Osteoblast (primary cell): Measurements from ENCODE around the gene MIX23. TPM values are rescaled to one million over a fixed set of nuclear protein-coding genes. Genes with fewer than 3 reads are reported as not detected.

Experiments
- DNase-seq: peaks from one replicate; pipeline ENCODE4 v3.0.0; 2011; ENCODE audit warnings: low spot score, mixed read lengths; ENCODE audit not compliant: insufficient read length; ENCODE audit errors: missing footprints
- H2AFZ ChIP-seq: 2 replicates; pipeline ENCODE4 v1.6.0; 2011; ENCODE audit warnings: mild to moderate bottlenecking, low read length
- H3K27ac ChIP-seq: 2 replicates; pipeline ENCODE4 v1.5.1; 2011; ENCODE audit warnings: mild to moderate bottlenecking, low read depth, low read length, moderate library complexity
- H3K27me3 ChIP-seq: 2 replicates; pipeline ENCODE4 v1.6.0; 2012; ENCODE audit warnings: mild to moderate bottlenecking, control low read depth, inconsistent platforms, low read length, moderate library complexity; ENCODE audit not compliant: insufficient read depth
- H3K36me3 ChIP-seq: 2 replicates; pipeline ENCODE4 v1.5.1; 2011; ENCODE audit warnings: mild to moderate bottlenecking, low read length, control low read depth, moderate library complexity; ENCODE audit not compliant: insufficient read depth
- H3K4me1 ChIP-seq: 2 replicates; pipeline ENCODE4 v1.5.1; 2011; ENCODE audit warnings: mild to moderate bottlenecking, low read length, control low read depth, moderate library complexity; ENCODE audit not compliant: insufficient read depth
- H3K4me2 ChIP-seq: 2 replicates; pipeline ENCODE4 v1.6.0; 2011; ENCODE audit warnings: mild to moderate bottlenecking, low read length; ENCODE audit not compliant: insufficient read depth
- H3K4me3 ChIP-seq: fragments of 200-600 bp; sonication (generic); 3 replicates; pipeline ENCODE4 v1.5.1; 2012; ENCODE audit warnings: mild to moderate bottlenecking, low read length, inconsistent platforms; ENCODE audit not compliant: insufficient read depth
- H3K79me2 ChIP-seq: 2 replicates; pipeline ENCODE4 v1.6.0; 2012; ENCODE audit warnings: mild to moderate bottlenecking, low read length, control low read depth, inconsistent platforms; ENCODE audit not compliant: insufficient read depth
- H3K9me3 ChIP-seq: 2 replicates; pipeline ENCODE4 v1.5.1; 2011; ENCODE audit warnings: low read depth, low read length, control low read depth
- H4K20me1 ChIP-seq: 2 replicates; pipeline ENCODE4 v1.6.0; 2012; ENCODE audit warnings: mild to moderate bottlenecking, low read length, control low read depth; ENCODE audit not compliant: insufficient read depth
- total RNA-seq: library from RNA; depleted of rRNA; stranded (reverse); fragments of >200 nt; gene quantifications from 2 replicates; pipeline ENCODE4 v1.2.3, GENCODE V29; 2012
- TF ChIP-seq, protein P1 (sequence below): IDR thresholded peaks from 2 replicates; pipeline ENCODE4 v1.5.1; 2011; ENCODE audit warnings: mild to moderate bottlenecking, low read depth, low read length, moderate library complexity; ENCODE audit errors: extremely low read depth

The MIX23 gene
- total RNA-seq, 1 donor = 17.0 TPM

DNA sequence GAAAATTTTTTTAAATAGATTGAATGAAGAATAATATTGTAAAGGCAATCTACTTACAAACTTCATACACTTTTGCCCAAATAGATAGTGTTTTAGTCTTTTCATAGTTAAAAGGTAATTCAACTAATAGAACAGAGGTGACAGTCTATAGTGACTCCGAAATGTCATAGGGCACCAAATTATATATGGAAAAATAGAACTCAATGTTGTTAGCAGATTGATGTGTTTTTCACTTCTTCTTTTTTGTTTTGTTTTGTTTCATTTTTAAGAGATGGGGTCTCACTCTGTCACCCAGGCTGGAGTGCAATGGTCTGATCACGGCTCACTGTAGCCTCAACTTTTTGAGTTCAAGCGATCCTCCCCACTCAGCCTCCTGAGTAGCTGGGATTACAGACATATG, 57.3 kb downstream of the MIX23 start:
- Histone ChIP-seq H3K27me3 (no peaks in the 10 kb centered on the region), H3K4me2 (no peak overlapping the region), H3K4me1 (no peaks in the 10 kb centered on the region), H4K20me1 (no peaks in the 10 kb centered on the region), H3K9me3 (no peaks in the 10 kb centered on the region), H3K4me3 (no peak overlapping the region), H2AFZ (no peak overlapping the region), H3K36me3 (no peaks in the 10 kb centered on the region), H3K27ac (no peak overlapping the region), H3K79me2 (no peaks in the 10 kb centered on the region)
- DNase-seq = no peak
- TF ChIP-seq, protein P1, sequence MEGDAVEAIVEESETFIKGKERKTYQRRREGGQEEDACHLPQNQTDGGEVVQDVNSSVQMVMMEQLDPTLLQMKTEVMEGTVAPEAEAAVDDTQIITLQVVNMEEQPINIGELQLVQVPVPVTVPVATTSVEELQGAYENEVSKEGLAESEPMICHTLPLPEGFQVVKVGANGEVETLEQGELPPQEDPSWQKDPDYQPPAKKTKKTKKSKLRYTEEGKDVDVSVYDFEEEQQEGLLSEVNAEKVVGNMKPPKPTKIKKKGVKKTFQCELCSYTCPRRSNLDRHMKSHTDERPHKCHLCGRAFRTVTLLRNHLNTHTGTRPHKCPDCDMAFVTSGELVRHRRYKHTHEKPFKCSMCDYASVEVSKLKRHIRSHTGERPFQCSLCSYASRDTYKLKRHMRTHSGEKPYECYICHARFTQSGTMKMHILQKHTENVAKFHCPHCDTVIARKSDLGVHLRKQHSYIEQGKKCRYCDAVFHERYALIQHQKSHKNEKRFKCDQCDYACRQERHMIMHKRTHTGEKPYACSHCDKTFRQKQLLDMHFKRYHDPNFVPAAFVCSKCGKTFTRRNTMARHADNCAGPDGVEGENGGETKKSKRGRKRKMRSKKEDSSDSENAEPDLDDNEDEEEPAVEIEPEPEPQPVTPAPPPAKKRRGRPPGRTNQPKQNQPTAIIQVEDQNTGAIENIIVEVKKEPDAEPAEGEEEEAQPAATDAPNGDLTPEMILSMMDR = no peak

GRCh38 chr3:122324871-122325323, 58.1 kb downstream of the MIX23 start, which contains the start of gene CSTA:
TSS of gene CSTA (plus strand) at chr3:122325248. CDS start at chr3:122325293, 45 bp downstream.
- Histone ChIP-seq H2AFZ (peak within 1 kb of the TSS; percentile 63), H4K20me1 (no peaks in the 10 kb centered on the region), H3K79me2 (no peaks in the 10 kb centered on the region), H3K9me3 (no peaks in the 10 kb centered on the region), H3K4me3 (peak within 1 kb of the TSS; percentile 38), H3K4me2 (peak within 1 kb of the TSS; percentile 55), H3K4me1 (no peaks in the 10 kb centered on the region), H3K27ac (no peak within 1 kb of the TSS), H3K27me3 (no peaks in the 10 kb centered on the region), H3K36me3 (no peaks in the 10 kb centered on the region)
- TF ChIP-seq, protein P1 = no peak
- DNase-seq = peak; percentile 55

DNA sequence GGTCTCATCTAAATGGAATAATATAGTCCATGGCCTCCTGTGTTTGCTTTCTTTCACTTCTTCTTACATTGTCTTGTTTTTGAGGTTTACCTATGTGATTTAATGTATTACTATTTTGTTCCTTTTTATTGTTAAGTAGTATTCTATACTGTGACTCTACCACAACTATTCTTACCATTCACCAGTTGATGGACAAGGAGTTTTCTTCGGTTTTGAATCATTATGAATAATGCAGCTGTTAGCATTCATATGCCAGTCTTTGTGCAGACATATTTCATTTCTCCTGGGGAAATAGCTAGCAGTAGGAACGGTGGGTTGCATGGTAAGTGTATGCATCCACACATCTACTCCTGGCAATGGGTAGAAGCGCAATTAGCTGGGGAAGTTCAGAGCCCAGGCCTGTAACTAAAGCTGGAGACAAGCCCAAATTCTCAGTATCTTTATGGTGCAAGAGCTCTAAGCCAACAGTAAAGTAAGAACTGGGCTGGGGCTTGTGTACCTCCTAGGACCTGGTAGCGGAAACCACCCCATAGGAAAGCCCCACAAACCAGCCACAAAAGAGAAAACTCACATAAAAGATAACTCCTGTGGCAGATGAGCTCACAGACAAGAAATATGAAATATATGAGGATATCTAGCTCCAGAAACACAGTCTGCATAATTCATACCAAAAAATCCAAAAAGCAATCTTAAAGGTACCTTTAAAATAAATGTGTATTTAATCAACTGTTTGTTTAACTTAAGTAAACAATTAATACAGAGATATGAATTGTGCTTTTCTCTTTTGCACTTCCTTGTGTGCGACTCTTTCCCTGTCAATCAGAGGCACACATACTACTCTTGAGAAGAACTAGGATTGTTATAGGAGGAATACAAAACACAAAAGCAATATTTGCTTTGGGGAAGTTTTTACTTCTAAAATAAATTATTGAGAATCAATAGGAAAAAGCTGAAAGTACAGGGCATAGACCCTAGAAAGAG, 60.6 kb downstream of the MIX23 start:
- Histone ChIP-seq H3K9me3 (no peaks in the 10 kb centered on the region), H3K27me3 (no peaks in the 10 kb centered on the region), H2AFZ (no peak overlapping the region), H3K36me3 (no peaks in the 10 kb centered on the region), H3K4me1 (no peaks in the 10 kb centered on the region), H3K4me3 (no peak overlapping the region), H3K27ac (no peak overlapping the region), H3K79me2 (no peaks in the 10 kb centered on the region), H3K4me2 (no peak overlapping the region), H4K20me1 (no peaks in the 10 kb centered on the region)
- no peak for DNase-seq
- TF ChIP-seq, protein P1 = no peak

- H4K20me1 ChIP-seq = no peaks in the 10 kb centered on the region
- no peak overlapping the region for H3K4me3 ChIP-seq
- no peaks in the 10 kb centered on the region for H3K79me2 ChIP-seq
- peaks cover 4% of the 10 kb centered on the region for H3K4me1 ChIP-seq
- no peak overlapping the region for H3K27ac ChIP-seq
- no peak for DNase-seq
- no peak overlapping the region for H3K4me2 ChIP-seq
- H2AFZ ChIP-seq = peak overlapping the region; percentile 30
- no peaks in the 10 kb centered on the region for H3K36me3 ChIP-seq
- no peaks in the 10 kb centered on the region for H3K27me3 ChIP-seq
- no peaks in the 10 kb centered on the region for H3K9me3 ChIP-seq
- TF ChIP-seq, protein P1 = no peak
These were observed 64.4 kb downstream of the MIX23 start for GRCh38 chr3:122318620-122319019.
